Fibroblast of upper back skin (primary cell): Measurements from ENCODE around the gene ZNF695.

Experiments
- DNase-seq: peaks from one replicate; pipeline ENCODE4 v3.0.0-alpha.2; 2013

Gene ZNF695

DNA sequence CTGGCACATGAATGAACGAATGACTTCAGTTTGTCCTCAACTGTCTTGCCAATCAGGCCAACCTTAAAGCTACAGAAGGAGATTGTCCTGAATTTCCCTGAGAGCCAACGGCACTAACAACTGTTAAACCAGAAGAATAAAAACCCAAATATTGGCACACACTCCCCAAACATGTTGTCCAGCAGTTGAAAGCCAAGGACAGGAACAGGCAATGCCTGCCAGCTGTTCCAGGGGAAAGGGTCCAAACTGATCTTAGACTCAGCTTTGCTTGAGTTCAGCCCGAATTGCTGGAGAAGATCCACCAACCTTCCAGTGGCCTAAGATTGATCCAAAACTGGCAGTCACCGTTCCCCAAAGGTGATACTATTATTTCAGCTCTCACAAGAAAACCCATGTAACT, 53.7 kb downstream of the ZNF695 start:
- DNase-seq, result no peak

DNA sequence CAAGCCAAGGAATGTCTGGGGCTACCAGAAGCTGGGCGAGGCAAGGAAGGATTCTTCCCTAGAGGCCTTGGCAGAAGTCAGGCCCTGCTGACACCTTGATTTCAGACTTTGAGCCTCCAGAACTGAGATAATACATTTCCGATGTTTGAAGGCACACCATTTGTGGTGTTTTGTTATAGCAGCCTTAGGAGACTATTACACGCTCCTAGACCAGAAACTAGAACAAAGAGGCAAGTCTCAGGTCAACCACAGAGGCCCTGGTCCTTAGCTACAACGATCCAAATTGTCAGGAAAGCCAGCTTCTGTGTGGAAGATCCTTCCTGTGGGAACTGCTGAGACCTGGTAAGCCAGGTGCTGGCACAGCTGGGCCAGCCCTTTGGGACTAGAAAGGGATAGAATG, 56.4 kb downstream of the ZNF695 start:
- DNase-seq, result no peak

DNA sequence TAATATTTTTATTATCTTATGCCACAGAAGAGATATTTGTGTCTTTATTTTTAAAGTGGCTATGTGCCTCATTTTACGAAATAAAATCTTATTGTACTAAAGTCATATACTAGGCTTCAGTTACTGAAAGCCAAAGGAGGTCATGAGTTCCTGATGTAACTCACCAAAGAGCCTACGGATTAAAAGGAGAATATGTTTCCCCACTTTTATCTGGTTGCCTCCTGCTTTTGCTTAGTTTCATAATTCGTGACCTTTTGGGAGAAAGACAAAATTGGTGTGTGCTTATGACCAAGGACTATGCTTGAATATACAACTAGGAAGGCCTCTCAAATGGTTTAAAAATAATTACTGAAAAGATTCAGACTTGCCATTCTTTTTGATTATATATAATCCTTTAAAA, 57.9 kb downstream of the ZNF695 start:
- DNase-seq, result no peak

DNA sequence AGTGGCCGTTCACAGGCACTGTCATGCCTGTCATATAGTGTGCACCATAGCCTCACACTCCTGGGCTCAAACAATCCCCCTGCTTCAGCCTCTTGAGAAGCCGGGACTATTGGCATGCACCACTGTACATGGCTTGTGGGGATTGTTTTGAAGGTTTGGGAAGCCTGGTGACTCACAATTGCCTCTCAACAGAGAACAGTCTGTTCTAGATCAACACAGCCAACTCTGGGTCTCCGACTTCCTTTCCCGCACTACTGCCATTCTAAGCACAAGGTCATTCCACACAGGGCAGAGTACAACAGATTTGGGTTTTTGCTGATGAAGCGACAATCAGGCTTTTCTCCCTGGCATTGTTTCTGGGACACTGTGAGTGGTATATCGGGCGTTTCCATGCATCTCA, 60.6 kb downstream of the ZNF695 start:
- no peak for DNase-seq

DNA sequence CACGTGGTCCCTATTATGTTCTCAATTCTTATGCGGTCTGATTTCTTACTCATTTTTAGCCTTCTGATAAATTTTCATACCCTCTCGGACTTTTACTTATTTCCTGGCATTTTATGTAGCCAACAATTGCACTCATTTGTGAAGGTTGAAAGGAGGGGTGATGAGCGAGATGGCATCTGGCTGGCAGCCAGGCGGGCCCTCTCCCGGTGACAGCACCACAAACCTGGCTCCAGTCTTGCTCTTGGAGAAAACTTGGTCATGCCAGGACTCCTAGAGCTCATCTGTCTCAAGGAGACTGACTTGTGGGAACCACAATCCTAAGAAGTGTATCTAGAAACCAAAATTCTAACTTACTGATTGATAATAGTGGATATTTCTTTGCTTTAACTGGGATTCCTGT, 61.5 kb downstream of the ZNF695 start:
- no peak for DNase-seq
